ENCODE data around the gene TWF2.

DNA sequence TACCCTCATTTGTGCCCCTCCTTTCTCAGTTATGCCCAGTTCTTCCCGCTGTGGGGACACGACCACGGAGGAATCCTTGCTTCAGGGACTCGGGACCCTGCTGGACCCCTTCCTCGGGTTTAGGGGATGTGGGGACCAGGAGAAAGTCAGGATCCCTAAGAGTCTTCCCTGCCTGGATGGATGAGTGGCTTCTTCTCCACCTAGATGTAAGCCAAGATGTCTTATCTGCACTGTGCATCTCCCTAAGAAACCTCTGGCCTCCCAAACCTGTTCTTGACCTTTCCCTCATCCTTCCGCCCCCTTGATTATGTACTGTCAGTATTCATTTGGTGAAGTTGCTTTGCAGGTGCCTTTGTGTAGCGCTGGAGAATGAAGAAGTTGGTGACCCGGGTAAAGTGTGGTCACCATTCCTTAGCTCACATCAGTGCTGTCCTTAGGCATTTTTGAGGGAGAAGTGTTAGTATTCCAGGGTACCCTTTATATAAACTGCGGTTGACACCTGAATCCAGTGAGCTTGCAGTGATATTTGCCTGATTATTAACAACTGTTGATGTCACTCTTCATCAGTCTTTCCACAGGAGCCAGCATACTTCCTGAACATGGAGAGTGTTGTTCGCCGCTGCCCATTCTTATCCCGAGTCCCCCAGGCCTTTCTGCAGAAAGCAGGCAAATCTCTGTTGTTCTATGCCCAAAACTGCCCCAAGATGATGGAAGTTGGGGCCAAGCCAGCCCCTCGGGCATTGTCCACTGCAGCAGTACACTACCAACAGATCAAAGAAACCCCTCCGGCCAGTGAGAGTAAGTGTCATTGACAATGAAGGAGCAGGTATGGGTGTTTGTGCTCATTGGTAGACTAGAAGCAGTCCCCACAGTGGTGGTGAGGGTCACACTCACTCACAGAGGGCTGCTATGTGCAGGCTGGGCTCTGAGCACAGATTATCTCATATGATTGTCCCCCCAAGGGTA is 40.0 kb downstream of the TWF2 start:
- TF ChIP-seq, protein P1, sequence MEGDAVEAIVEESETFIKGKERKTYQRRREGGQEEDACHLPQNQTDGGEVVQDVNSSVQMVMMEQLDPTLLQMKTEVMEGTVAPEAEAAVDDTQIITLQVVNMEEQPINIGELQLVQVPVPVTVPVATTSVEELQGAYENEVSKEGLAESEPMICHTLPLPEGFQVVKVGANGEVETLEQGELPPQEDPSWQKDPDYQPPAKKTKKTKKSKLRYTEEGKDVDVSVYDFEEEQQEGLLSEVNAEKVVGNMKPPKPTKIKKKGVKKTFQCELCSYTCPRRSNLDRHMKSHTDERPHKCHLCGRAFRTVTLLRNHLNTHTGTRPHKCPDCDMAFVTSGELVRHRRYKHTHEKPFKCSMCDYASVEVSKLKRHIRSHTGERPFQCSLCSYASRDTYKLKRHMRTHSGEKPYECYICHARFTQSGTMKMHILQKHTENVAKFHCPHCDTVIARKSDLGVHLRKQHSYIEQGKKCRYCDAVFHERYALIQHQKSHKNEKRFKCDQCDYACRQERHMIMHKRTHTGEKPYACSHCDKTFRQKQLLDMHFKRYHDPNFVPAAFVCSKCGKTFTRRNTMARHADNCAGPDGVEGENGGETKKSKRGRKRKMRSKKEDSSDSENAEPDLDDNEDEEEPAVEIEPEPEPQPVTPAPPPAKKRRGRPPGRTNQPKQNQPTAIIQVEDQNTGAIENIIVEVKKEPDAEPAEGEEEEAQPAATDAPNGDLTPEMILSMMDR (IDR thresholded peaks at IDR 0.05): no peak
- no peak for TF ChIP-seq POLR2A (IDR thresholded peaks at IDR 0.05)

All from esophagus squamous epithelium (tissue), 4 donors.